Stimulated activated CD8-positive, alpha-beta memory T cell treated with anti-CD3 and anti-CD28 coated beads, Interleukin-15, amount 100 ng/mL, for 24 hours (primary cell): Measurements from ENCODE around the gene MIB1.

ENCODE experiments used
- DNase-seq: peaks from one replicate; pipeline ENCODE4 v3.0.0-alpha.2; 2020; ENCODE audit warnings: low read depth

The MIB1 gene

GRCh38 chr18:21894619-21895367 is 154.2 kb downstream of the MIB1 start:
- no peak for DNase-seq

DNA sequence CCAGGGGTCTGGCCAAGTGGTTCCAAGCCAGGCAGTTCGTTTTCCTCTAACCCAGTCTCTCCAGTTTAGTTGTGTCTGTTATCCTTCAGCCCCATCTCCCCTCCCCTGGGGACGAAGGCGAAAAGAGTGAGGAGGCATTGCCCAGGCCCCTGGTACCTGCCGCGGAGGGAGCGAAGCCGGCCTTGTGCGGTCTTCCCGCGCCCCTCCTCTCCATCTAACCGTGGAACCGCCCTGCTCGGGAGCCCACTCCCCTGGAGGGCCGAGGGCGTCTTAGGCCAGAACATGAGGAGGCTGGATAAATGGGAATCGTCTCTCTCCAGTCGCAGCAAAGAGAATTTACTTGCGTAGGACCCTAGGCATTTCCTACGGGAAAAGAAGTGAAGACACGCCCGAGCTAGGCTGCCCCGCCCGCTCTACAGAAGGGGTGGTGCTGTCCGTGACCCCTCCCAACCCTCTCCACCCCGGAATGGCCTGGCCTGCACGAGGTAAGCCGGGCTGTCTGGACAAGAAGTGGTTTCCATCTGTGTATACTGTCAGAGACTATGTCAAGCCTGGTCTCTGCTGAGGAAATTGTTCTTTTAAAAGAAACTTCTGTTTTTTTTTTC is 156.2 kb downstream of the MIB1 start:
- no peak for DNase-seq

GRCh38 chr18:21897811-21898210 is 157.2 kb downstream of the MIB1 start:
- DNase-seq: no peak

DNA sequence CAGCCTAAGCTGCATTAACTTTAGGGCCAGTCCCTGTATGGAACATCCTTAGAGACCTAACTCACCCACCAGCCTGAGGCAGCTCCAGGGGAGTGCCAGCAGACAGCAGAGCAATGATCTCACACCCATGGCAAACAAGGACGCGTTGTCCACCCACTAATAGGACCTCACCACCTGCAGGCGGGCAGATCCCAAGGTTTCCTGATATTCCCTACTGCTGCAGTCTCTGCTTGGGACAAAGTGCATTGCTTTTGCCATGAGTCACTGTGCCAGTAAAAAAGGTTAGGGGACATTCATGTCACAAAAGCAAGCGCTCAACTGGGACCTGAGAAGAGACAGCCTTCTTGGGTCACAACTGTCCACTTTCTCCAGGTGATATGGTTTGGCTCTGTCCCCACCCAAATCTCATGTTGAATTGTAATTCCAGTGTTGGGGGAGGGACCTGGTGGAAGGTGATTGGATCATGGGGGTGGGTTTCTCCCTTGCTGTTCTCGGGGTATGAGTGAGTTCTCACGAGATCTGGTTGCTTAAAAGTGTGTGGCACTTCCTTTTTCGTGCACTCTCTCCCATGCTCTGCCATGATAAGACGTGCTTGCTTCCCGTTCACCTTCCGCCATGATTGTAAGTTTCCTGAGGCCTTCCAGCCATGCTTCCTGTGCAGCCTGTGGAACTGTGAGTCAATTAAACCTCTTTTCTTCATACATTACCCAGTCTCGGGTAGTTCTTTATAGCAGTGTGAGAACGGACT is 160.2 kb downstream of the MIB1 start:
- no peak for DNase-seq

- DNase-seq: no peak
Observed at GRCh38 chr18:21901423-21901945, 160.9 kb downstream of the MIB1 start.

GRCh38 chr18:21903709-21904108 is 163.1 kb downstream of the MIB1 start:
- no peak for DNase-seq

GRCh38 chr18:21904856-21905255 is 164.3 kb downstream of the MIB1 start:
- DNase-seq: no peak

DNA sequence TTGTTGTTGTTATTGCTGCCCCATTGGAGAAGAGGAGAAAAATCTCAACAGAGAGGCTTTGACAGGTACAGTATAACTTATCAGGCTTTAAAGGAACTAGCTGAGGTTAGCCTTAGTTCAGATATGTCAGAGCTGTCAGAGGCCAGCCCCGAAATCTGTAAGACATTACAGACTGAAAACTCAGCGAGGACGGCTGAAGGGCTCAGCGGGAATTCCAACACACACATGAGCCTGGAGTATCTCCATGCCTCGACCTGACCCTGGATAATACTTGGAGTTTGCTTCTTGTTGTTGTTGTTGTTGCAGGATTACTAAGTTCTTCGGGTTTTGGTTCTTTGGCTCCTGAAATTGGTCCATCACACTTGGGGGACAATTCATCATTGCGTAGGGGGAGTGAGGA is 166.9 kb downstream of the MIB1 start:
- no peak for DNase-seq

GRCh38 chr18:21908711-21909110 is 168.1 kb downstream of the MIB1 start:
- DNase-seq: no peak

DNA sequence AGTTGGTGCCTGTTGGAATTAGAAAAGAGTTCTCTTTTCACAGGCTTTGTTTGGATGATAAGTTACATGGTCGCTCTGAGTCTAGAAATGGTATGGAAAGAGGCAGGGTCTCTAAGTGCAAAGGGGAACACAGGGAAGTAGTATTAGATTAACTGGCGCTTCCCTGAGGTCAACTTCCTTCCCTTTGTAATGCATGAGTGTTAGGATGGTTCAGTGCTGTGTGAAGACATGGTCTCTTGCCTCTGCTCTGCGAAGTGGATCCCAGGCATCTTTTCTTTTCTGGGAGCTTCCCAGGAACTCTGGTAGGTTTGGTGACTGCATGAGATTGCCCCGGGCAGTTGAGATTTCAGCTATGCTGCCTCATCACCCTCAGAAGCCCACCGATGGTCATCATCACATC is 170.3 kb downstream of the MIB1 start:
- no peak for DNase-seq

- no peak for DNase-seq
Observed at GRCh38 chr18:21911551-21911950, 171.0 kb downstream of the MIB1 start.

DNA sequence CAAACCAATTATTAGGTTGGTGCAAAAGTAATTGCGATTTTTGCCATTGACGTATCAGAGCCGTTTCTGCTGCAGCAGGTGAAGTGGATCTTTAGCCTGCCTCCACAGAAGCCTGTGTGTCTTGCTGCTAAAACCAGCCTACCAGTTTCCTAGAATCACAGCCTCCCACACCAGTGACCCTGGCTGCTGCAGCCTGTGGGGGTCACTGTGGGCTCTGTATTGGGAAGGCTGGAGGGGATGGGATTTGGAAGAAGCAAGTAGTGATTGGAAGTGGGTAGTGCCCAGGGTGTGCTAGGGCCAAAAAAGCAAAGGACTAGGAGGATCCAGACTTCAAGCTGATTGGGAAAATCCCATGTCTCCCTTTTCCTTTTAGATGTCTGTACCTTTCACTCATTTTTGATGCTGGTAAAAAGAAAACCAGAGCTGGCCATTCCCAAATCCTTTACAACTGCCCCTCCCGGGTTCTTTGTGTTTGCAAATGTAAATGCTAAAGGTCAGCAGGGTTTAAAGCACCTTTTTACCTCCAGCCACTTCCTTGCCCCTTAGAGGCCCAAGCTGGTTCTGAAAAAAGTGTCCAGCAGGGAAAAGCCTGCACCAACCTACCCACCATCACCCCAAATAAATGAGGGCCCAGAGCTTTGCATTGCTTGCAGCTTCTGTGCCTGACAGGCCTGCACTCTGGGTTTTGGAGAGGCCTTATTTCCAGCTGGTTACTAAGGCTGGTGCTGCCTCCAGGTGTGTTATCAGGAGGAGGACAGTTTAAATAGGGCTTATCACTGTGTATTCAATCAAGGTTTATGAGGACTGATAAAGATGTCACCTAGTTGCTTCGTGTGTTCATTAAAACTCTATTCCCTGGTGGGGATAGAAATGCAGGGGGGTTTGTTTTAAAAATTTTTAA is 172.0 kb downstream of the MIB1 start:
- no peak for DNase-seq

- DNase-seq: no peak
Observed at GRCh38 chr18:21914739-21915319, 174.2 kb downstream of the MIB1 start.

- no peak for DNase-seq
Observed at GRCh38 chr18:21915546-21915945, 175.0 kb downstream of the MIB1 start.

DNA sequence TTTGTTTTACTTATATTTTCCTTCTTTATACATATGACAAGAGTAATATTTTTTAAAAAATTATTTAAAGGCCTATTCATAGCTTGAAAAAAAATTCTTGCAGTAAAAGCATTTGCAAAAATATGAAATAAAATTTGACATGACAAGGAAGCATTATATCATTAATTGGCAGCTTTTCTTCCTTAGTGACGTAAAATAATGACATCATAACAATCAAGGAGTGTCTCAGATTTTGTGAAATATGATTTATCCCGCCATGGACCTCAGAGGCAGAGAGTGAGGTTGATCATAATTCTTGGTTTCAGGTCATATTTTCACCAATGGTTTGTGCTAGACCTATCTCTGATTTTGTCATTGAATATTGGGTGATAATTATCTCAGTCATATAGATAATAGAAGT is 176.0 kb downstream of the MIB1 start:
- no peak for DNase-seq

- DNase-seq: no peak
Observed at GRCh38 chr18:21918693-21919092, 178.1 kb downstream of the MIB1 start.
